HL-60 (cell line): ENCODE measurements around the gene AK5.

ENCODE experiments used
- DNase-seq, 2 experiments: peaks; one replicate each; pipeline ENCODE4 v3.0.0-alpha.2; 2010 to 2020; ENCODE audit warnings: low read depth in 1 of 2, low spot score in 1 of 2
- H3K27ac ChIP-seq: fragments of 250-450 bp; sonication (Bioruptor Pico); replicated peaks from 2 replicates; pipeline ENCODE4 v1.5.1; 2020; ENCODE audit warnings: mild to moderate bottlenecking, moderate library complexity
- H3K27me3 ChIP-seq: fragments of 250-450 bp; sonication (Bioruptor Pico); 2 replicates; pipeline ENCODE4 v1.5.1; 2021; ENCODE audit warnings: mild to moderate bottlenecking, moderate library complexity; ENCODE audit not compliant: insufficient read depth, poor library complexity, severe bottlenecking
- H3K4me3 ChIP-seq: replicated peaks from 2 replicates; pipeline ENCODE4 v1.5.1; 2011; ENCODE audit warnings: mild to moderate bottlenecking, control low read depth, low read length; ENCODE audit not compliant: insufficient read depth
- CTCF ChIP-seq: IDR thresholded peaks from one replicate; pipeline ENCODE4 v1.5.1; 2011; ENCODE audit warnings: low read length, control low read depth, inconsistent platforms; ENCODE audit not compliant: insufficient read depth
- GABPA ChIP-seq: IDR thresholded peaks from 2 replicates; pipeline ENCODE4 v1.6.1; 2012; ENCODE audit warnings: low read depth
- POLR2AphosphoS5 ChIP-seq: IDR thresholded peaks from 2 replicates; pipeline ENCODE4 v1.6.1; 2012; ENCODE audit warnings: low read depth
- REST ChIP-seq: IDR thresholded peaks from 2 replicates; pipeline ENCODE4 v1.6.1; 2012; ENCODE audit warnings: low read depth; ENCODE audit not compliant: insufficient replicate concordance
- SPI1 ChIP-seq: IDR thresholded peaks from 2 replicates; pipeline ENCODE4 v1.6.1; 2012; ENCODE audit warnings: low read depth, mild to moderate bottlenecking, borderline replicate concordance

AK5 gene

GRCh38 chr1:77541162-77541545 lies 259.3 kb downstream of the AK5 start:
- Histone ChIP-seq H3K4me3 (no peak overlapping the region), H3K27ac (no peak overlapping the region), H3K27me3 (no peaks in the 10 kb centered on the region)
- DNase-seq, result no peak
- TF ChIP-seq GABPA, result no peak
- TF ChIP-seq POLR2AphosphoS5, result no peak
- TF ChIP-seq REST, result no peak

GRCh38 chr1:77542813-77543420 lies 261.1 kb downstream of the AK5 start:
- Histone ChIP-seq H3K27ac (peak overlapping the region; percentile 71), H3K4me3 (no peak overlapping the region), H3K27me3 (no peaks in the 10 kb centered on the region)
- TF ChIP-seq REST, result no peak
- TF ChIP-seq CTCF, result no peak
- no peak for TF ChIP-seq SPI1
- TF ChIP-seq GABPA, result no peak
- DNase-seq, result peak; percentile 20 to 66

- TF ChIP-seq POLR2AphosphoS5, result no peak
- no peak for TF ChIP-seq GABPA
- no peak for TF ChIP-seq SPI1
- TF ChIP-seq REST, result no peak
- TF ChIP-seq CTCF, result no peak
- DNase-seq, result peak; percentile 36 to 60
- H3K27me3 ChIP-seq, result no peaks in the 10 kb centered on the region
- peak overlapping the region; percentile 71 for H3K27ac ChIP-seq
- no peak overlapping the region for H3K4me3 ChIP-seq
These were observed 262.1 kb downstream of the AK5 start for GRCh38 chr1:77543822-77544448.
